Measurements from ENCODE around the gene PTCH1. TPM values are rescaled to one million over a fixed set of nuclear protein-coding genes. Genes with fewer than 3 reads are reported as not detected.

Gene PTCH1
- total RNA-seq, 1 donor from 2014 or later = 3.9 TPM

DNA sequence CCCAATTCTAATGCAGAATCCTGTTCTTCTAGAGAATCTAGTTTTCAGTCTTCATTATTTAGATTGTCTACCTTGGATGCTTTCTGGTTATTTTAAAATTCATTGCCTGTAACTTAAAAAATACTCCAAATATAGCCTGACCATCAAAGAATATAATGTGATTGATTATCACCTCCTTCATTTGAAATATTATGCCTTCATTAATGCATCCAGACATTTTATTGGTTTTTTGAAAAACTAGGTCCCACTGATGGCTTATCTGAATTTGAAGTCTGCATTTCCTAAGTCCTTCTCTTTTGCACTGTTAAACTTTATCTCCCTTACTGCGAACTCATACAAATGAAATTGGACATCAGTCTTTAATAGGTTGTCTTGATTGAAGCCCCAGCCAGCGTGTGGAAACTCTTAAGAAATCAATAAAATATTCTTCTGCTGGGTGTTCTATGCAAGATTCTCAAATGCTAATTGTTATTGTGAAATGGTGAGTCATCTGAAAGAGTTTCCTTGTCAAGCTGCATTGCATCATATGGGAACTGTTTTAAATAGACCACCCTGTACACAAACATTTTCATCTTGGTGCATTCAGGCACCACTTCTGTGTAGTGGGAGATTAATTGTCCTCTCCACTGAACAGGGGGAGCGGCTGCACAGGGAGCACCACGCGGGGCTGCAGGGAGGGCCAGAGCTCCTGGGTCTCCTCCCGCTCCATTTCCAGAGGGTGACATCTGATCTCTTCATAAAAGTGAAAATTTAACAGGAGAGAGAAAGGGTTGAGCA is 106.9 kb downstream of the PTCH1 start:
- DNase-seq (ENCODE audit: low read depth) = no peak

GRCh38 chr9:95407524-95407923 is 109.2 kb downstream of the PTCH1 start:
- DNase-seq (ENCODE audit: low read depth) = no peak

GRCh38 chr9:95406121-95406520 is 110.7 kb downstream of the PTCH1 start:
- DNase-seq (ENCODE audit: low read depth) = no peak

- DNase-seq (ENCODE audit: low read depth) = no peak
These were observed 117.5 kb downstream of the PTCH1 start for GRCh38 chr9:95399261-95399660.

Other genes starting within 250 kb of the PTCH1 start
- gene FANCC, start 199.3 kb downstream of the PTCH1 start, total RNA-seq = 1.8 and 11.8 TPM in 2 replicates